ENCODE measurements around the gene SRSF3.

GRCh38 chr6:36560822-36561221 is 33.3 kb upstream of the SRSF3 start:
- TF ChIP-seq CTCF (IDR thresholded peaks at IDR 0.05; ENCODE audit: insufficient read depth, low read length, poor library complexity, severe bottlenecking) (no peak), EZH2phosphoT487 (conservative IDR thresholded peaks at IDR 0.05; ENCODE audit: low read length) (no peak)

Measured in SU-DHL-6 (cell line).